Mesothelial cell of epicardium (in vitro differentiated cells): Measurements from ENCODE around the gene DNAJC30. TPM values are rescaled to one million over a fixed set of nuclear protein-coding genes. Genes with fewer than 3 reads are reported as not detected.

Source experiments
- DNase-seq, 2 experiments: peaks; one replicate each; pipeline ENCODE4 v3.0.0; 2021; ENCODE audit warnings: low spot score in 2 of 2; ENCODE audit not compliant: unreplicated experiment in 2 of 2
- H3K27ac Mint-ChIP-seq: 2 replicates; pipeline ENCODE4 v1.8.0; 2021; ENCODE audit warnings: mixed read lengths
- H3K27me3 Mint-ChIP-seq: 2 replicates; pipeline ENCODE4 v1.8.0; 2021; ENCODE audit warnings: low read depth, mixed read lengths
- H3K36me3 Mint-ChIP-seq: 2 replicates; pipeline ENCODE4 v1.8.0; 2021; ENCODE audit warnings: mixed read lengths
- H3K4me1 Mint-ChIP-seq: 2 replicates; pipeline ENCODE4 v1.8.0; 2021; ENCODE audit warnings: mixed read lengths
- H3K4me3 Mint-ChIP-seq: 2 replicates; pipeline ENCODE4 v1.8.0; 2021; ENCODE audit warnings: mild to moderate bottlenecking, moderate library complexity, mixed read lengths
- H3K9me3 Mint-ChIP-seq: 2 replicates; pipeline ENCODE4 v1.8.0; 2021; ENCODE audit warnings: mixed read lengths
- total RNA-seq: library from RNA; stranded (reverse); gene quantifications from 3 replicates; pipeline ENCODE4 v1.2.1, GENCODE V29; 2021
- TF ChIP-seq, protein P1 (sequence below): fragments of 200-600 bp; sonication (generic); IDR thresholded peaks from one replicate; pipeline ENCODE4 v1.5.0; 2021; ENCODE audit warnings: antibody characterized with exemption; ENCODE audit not compliant: unreplicated experiment

DNAJC30 gene
- total RNA-seq, result 13.1 to 14.8 TPM (median 14.6 TPM) in 3 replicates

- peak within 1 kb of the TSS; percentile 97 for H3K27ac Mint-ChIP-seq
- no peaks in the 10 kb centered on the region for H3K9me3 Mint-ChIP-seq
- TF ChIP-seq, protein P1, sequence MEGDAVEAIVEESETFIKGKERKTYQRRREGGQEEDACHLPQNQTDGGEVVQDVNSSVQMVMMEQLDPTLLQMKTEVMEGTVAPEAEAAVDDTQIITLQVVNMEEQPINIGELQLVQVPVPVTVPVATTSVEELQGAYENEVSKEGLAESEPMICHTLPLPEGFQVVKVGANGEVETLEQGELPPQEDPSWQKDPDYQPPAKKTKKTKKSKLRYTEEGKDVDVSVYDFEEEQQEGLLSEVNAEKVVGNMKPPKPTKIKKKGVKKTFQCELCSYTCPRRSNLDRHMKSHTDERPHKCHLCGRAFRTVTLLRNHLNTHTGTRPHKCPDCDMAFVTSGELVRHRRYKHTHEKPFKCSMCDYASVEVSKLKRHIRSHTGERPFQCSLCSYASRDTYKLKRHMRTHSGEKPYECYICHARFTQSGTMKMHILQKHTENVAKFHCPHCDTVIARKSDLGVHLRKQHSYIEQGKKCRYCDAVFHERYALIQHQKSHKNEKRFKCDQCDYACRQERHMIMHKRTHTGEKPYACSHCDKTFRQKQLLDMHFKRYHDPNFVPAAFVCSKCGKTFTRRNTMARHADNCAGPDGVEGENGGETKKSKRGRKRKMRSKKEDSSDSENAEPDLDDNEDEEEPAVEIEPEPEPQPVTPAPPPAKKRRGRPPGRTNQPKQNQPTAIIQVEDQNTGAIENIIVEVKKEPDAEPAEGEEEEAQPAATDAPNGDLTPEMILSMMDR, result no peak
- peaks cover 27% of the 10 kb centered on the region for H3K4me1 Mint-ChIP-seq
- H3K4me3 Mint-ChIP-seq, result peak within 1 kb of the TSS; percentile 90
- H3K36me3 Mint-ChIP-seq, result peaks cover 22% of the 10 kb centered on the region
- H3K27me3 Mint-ChIP-seq, result no peaks in the 10 kb centered on the region
- DNase-seq, result peak; percentile 92
Measured at GRCh38 chr7:73683056-73683787, at the start of gene DNAJC30, which contains the start of gene BUD23. DNAJC30 (minus strand) TSS chr7:73683453; CDS start chr7:73683423, 30 bp downstream. BUD23 (plus strand) TSS chr7:73683597; CDS start chr7:73683626, 29 bp downstream.

GRCh38 chr7:73732397-73732796 is 49.1 kb upstream of the DNAJC30 start:
- TF ChIP-seq, protein P1, result no peak
- Mint-ChIP-seq H3K27ac (no peak overlapping the region), H3K4me3 (no peak overlapping the region), H3K36me3 (peaks cover 2% of the 10 kb centered on the region), H3K27me3 (no peaks in the 10 kb centered on the region), H3K4me1 (peaks cover 5% of the 10 kb centered on the region), H3K9me3 (no peaks in the 10 kb centered on the region)
- no peak for DNase-seq

DNA sequence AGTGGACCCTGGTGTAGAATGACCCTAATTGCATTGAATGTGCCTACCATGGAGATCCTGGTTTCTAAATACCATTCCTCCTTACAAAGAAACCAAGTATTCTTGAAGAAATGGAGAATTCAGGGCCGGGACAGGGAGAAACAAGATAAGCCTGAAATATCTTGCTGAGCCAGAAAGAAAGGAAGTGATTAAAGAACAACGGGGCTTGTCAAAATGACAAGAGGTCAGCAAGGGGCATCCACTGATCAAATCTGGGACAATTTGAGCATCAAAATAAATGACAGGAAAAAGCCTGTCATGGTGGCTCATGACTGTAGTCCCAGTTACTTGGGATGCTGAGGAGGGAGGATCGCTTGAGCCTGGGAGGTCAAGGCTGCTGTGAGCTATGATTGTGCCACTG is 47.2 kb upstream of the DNAJC30 start:
- peaks cover 5% of the 10 kb centered on the region for H3K4me1 Mint-ChIP-seq

GRCh38 chr7:73728551-73728950 is 45.3 kb upstream of the DNAJC30 start:
- H3K4me1 Mint-ChIP-seq, result peaks cover 5% of the 10 kb centered on the region
- H3K9me3 Mint-ChIP-seq, result no peaks in the 10 kb centered on the region
- no peak overlapping the region for H3K27ac Mint-ChIP-seq
- TF ChIP-seq, protein P1, result no peak
- H3K27me3 Mint-ChIP-seq, result no peaks in the 10 kb centered on the region
- H3K4me3 Mint-ChIP-seq, result no peak overlapping the region
- no peaks in the 10 kb centered on the region for H3K36me3 Mint-ChIP-seq
- no peak for DNase-seq

More for the DNA sequence above, 47.2 kb upstream of the DNAJC30 start:
- no peak overlapping the region for H3K27ac Mint-ChIP-seq
- TF ChIP-seq, protein P1, result no peak
- DNase-seq, result no peak
- H3K4me3 Mint-ChIP-seq, result no peak overlapping the region
- no peaks in the 10 kb centered on the region for H3K36me3 Mint-ChIP-seq
- H3K9me3 Mint-ChIP-seq, result no peaks in the 10 kb centered on the region
- H3K27me3 Mint-ChIP-seq, result no peaks in the 10 kb centered on the region

DNA sequence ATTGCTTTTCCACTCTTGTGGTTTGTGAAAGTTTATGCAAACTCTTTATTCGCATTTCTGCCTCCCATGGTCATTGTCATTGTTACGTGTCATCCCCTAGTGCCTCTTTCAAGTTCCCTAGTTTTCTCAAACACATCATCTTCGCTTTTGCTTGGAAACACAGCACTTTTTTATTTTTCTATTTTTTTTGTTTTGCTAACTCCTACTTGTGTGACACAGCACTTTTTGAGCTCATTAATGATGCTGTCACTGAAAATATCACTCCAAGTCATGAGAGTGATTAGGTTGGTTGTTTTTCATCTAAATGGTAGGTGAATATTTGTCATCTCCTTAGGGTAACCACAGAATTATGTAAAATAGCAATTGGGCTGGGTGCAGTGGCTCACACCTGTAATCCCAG is 44.7 kb upstream of the DNAJC30 start:
- peaks cover 5% of the 10 kb centered on the region for H3K4me1 Mint-ChIP-seq
- no peak overlapping the region for H3K27ac Mint-ChIP-seq
- no peaks in the 10 kb centered on the region for H3K27me3 Mint-ChIP-seq
- no peaks in the 10 kb centered on the region for H3K36me3 Mint-ChIP-seq
- H3K9me3 Mint-ChIP-seq, result no peaks in the 10 kb centered on the region
- H3K4me3 Mint-ChIP-seq, result no peak overlapping the region
- TF ChIP-seq, protein P1, result no peak
- DNase-seq, result no peak
